DND-41 (cell line): ENCODE measurements around the gene SEMA7A.
"Not testable (repeated sequence)": the region's sequence is repeated elsewhere in the genome, so short reads cannot be mapped to it uniquely, and the experiment has no call there.

ENCODE experiments used
- ATAC-seq: fragments of 200-7000 bp; cut with Tn5 transposase; 3 replicates; pipeline ENCODE4 v1.9.1; 2021; ENCODE audit warnings: low read depth; ENCODE audit not compliant: insufficient read depth
- DNase-seq: peaks from one replicate; pipeline ENCODE4 v3.0.0-alpha.2; 2020
- H2AFZ ChIP-seq: 2 replicates; pipeline ENCODE4 v1.6.0; 2012; ENCODE audit warnings: low read depth, low read length
- H3K27ac ChIP-seq: 2 replicates; pipeline ENCODE4 v1.5.1; 2012; ENCODE audit warnings: low read length, inconsistent platforms
- H3K27me3 ChIP-seq: fragments of 200-600 bp; sonication (generic); 2 replicates; pipeline ENCODE4 v1.6.0; 2012; ENCODE audit warnings: low read length, mild to moderate bottlenecking, inconsistent platforms; ENCODE audit not compliant: insufficient read depth, poor library complexity
- H3K36me3 ChIP-seq: 2 replicates; pipeline ENCODE4 v1.5.1; 2012; ENCODE audit warnings: low read length, inconsistent platforms; ENCODE audit not compliant: insufficient read depth
- H3K4me1 ChIP-seq: 2 replicates; pipeline ENCODE4 v1.5.1; 2012; ENCODE audit warnings: mild to moderate bottlenecking, low read length; ENCODE audit not compliant: insufficient read depth
- H3K4me2 ChIP-seq: 2 replicates; pipeline ENCODE4 v1.6.0; 2012; ENCODE audit warnings: mild to moderate bottlenecking, moderate library complexity, low read length, inconsistent platforms; ENCODE audit not compliant: insufficient read depth
- H3K4me3 ChIP-seq, 2 experiments: fragments of 200-600 bp in 1 of 2; shearing (Covaris generic) in 1 of 2; 2 replicates each; pipeline ENCODE4 v1.5.1; 2012 to 2016; ENCODE audit warnings: inconsistent platforms in 2 of 2, low read length in 2 of 2, mild to moderate bottlenecking in 2 of 2, low read depth in 1 of 2, moderate library complexity in 1 of 2
- H3K79me2 ChIP-seq: 2 replicates; pipeline ENCODE4 v1.6.0; 2012; ENCODE audit warnings: low read length, inconsistent platforms; ENCODE audit not compliant: insufficient read depth
- H3K9ac ChIP-seq: 2 replicates; pipeline ENCODE4 v1.6.0; 2012; ENCODE audit warnings: low read depth, mild to moderate bottlenecking, inconsistent platforms, low read length, moderate library complexity
- H3K9me3 ChIP-seq: 2 replicates; pipeline ENCODE4 v1.5.1; 2012; ENCODE audit warnings: low read length, moderate library complexity, mild to moderate bottlenecking, inconsistent platforms; ENCODE audit not compliant: insufficient read depth, severe bottlenecking
- H4K20me1 ChIP-seq: 2 replicates; pipeline ENCODE4 v1.6.0; 2012; ENCODE audit warnings: low read length; ENCODE audit not compliant: insufficient read depth
- CTCF ChIP-seq: IDR thresholded peaks from 2 replicates; pipeline ENCODE4 v1.5.1; 2012; ENCODE audit warnings: borderline replicate concordance, low read length, moderate library complexity, mild to moderate bottlenecking; ENCODE audit not compliant: poor library complexity, severe bottlenecking; ENCODE audit errors: extremely low read depth
- EZH2 ChIP-seq: IDR thresholded peaks from 3 replicates; pipeline ENCODE4 v1.6.1; 2012; ENCODE audit warnings: borderline replicate concordance, low read depth, mild to moderate bottlenecking, moderate library complexity, low read length, inconsistent platforms; ENCODE audit not compliant: severe bottlenecking

Gene SEMA7A

GRCh38 chr15:74364936-74365597, 68.7 kb downstream of the SEMA7A start:
- Histone ChIP-seq H3K27ac (no peak overlapping the region), H3K36me3 (no peaks in the 10 kb centered on the region), H3K4me1 (no peaks in the 10 kb centered on the region), H3K9ac (no peak overlapping the region), H4K20me1 (no peaks in the 10 kb centered on the region), H3K27me3 (peaks cover 6% of the 10 kb centered on the region), H3K4me3 (no peak overlapping the region), H3K79me2 (no peaks in the 10 kb centered on the region), H3K9me3 (no peaks in the 10 kb centered on the region), H3K4me2 (no peak overlapping the region), H2AFZ (no peak overlapping the region)
- ATAC-seq (no peak), DNase-seq (no peak)
- no peak for TF ChIP-seq EZH2
- no peak for TF ChIP-seq CTCF

GRCh38 chr15:74362482-74362881, 71.3 kb downstream of the SEMA7A start:
- no peaks in the 10 kb centered on the region for H3K36me3 ChIP-seq
- H3K9me3 ChIP-seq, result no peaks in the 10 kb centered on the region
- DNase-seq, result no peak
- H3K4me3 ChIP-seq, result no peak overlapping the region
- ATAC-seq, result no peak
- H3K9ac ChIP-seq, result no peak overlapping the region
- H3K4me2 ChIP-seq, result no peak overlapping the region
- H3K4me1 ChIP-seq, result no peaks in the 10 kb centered on the region
- H2AFZ ChIP-seq, result no peak overlapping the region
- no peak overlapping the region for H3K27ac ChIP-seq
- no peaks in the 10 kb centered on the region for H3K79me2 ChIP-seq
- H4K20me1 ChIP-seq, result no peaks in the 10 kb centered on the region
- H3K27me3 ChIP-seq, result peaks cover 5% of the 10 kb centered on the region
- TF ChIP-seq EZH2 (no peak), CTCF (no peak)

- H3K27me3 ChIP-seq, H3K4me3 ChIP-seq, H3K4me1 ChIP-seq, H2AFZ ChIP-seq, H3K4me2 ChIP-seq, H3K9me3 ChIP-seq, H3K36me3 ChIP-seq, H4K20me1 ChIP-seq, DNase-seq, H3K27ac ChIP-seq, H3K9ac ChIP-seq, ATAC-seq, H3K79me2 ChIP-seq: not testable (repeated sequence)
These were observed 72.9 kb downstream of the SEMA7A start for GRCh38 chr15:74360855-74361254.

- H3K4me3 ChIP-seq, H3K36me3 ChIP-seq, ATAC-seq, H3K27ac ChIP-seq, H2AFZ ChIP-seq, H3K4me2 ChIP-seq, DNase-seq, H3K4me1 ChIP-seq, H3K9ac ChIP-seq, H4K20me1 ChIP-seq, H3K9me3 ChIP-seq, H3K79me2 ChIP-seq, H3K27me3 ChIP-seq: not testable (repeated sequence)
These were observed 74.4 kb downstream of the SEMA7A start for GRCh38 chr15:74359376-74359775.
